Activated CD4-positive, alpha-beta T cell treated with anti-CD3 and anti-CD28 coated beads, Interleukin-2, amount 50 U/mL, for 4 hours (primary cell): ENCODE results near the gene IDUA.
A peak's percentile ranks its signal among the peaks of the same experiment; 100 is the strongest.

Source experiments
- DNase-seq, 2 experiments: peaks; one replicate each; pipeline ENCODE4 v3.0.0-alpha.2; 2020

IDUA gene

GRCh38 chr4:1002631-1003251, 15.9 kb downstream of the IDUA start:
- DNase-seq, result no peak

- DNase-seq, result no peak
These were observed 16.6 kb downstream of the IDUA start for GRCh38 chr4:1003271-1004070.

DNA sequence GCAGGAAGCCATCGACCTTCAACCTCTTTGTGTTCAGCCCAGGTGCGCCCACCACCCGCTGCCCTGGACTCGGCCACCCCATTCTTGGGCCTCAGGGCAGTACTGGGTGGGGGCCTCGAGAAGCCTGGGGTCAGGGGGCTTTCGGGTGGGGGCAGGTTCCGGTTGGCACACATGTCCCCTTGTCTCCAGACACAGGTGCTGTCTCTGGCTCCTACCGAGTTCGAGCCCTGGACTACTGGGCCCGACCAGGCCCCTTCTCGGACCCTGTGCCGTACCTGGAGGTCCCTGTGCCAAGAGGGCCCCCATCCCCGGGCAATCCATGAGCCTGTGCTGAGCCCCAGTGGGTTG, 17.2 kb downstream of the IDUA start:
- no peak for DNase-seq

DNA sequence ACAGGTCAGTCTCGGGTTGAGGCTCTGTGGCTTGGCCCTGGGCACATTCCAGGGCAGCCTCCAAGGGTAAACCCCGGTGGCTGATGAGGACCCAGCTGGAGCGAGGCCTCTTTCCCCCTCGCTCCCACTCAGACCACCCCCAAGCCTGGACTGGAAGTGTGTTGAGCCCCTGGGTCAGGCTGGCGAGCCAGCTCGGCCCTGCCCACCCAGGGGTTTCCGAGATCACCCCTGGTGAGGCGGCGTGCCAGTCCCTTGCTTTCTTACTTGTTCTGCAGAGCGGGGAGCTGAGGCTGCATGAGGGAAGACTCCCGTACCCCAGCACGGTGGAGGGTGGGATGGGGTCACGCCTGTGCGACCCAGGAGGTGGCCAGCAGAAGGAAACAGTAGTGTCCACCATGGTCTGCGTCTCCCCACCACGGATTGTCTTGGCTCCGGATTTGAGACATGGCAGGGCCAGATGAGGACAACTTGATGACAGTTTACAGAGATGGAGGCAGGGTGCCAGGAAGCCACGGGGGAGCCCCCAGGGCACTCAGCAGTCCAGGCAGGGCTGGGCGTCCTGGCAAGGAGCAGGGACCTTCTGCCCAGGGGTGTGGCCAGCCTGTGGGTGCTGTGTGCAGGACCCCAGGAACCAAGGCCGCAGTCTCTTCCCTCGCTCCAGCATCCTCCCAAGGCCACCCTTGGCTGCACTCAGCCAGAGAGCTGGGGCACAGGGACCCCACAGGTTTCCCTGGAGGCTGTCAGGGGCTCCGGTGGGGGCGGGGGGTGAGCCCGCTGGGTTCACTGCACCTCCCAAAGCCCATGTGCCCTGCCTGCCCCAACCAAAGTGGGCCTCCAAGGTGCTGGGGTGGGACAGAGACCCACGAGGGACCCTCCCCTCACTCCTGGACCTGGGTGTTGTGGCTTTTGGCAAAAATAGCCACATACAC, 18.0 kb downstream of the IDUA start:
- no peak for DNase-seq

- no peak for DNase-seq
These were observed 20.0 kb downstream of the IDUA start for GRCh38 chr4:1006856-1007255.

DNA sequence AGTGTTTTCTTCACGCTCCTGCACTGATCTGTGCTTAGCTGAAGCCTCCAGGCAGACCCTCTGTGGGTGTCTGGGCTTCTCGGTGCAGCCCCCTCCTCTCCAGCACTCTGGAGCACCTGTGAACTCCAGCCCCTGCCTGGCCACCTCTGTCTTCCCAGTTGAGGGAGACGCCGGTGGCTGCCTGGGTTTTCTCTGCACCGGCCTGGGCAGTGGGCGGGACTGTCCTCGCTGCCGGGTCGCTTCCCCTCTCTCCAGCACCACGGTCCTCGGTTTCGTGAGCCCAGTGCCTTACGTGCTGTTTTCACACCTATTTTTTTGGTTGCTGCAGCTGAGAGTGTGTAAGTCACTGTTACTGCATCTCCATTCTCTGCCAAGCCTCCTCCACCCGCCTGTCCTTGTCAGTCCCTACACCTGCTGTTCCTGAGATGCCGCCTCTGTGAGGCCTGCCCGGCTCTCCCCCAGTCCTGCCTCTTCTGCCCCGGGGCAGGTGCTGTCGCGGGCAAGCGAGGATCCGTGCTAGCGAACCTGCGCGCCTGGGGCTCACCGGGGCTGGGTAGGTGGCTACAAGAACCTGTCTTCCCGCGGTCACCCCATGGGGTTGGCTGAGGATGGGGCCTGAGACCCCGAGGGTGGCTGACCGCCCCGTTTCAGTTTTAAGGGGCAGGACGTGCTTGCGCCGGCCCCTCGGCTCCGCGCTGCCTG, 22.1 kb downstream of the IDUA start:
- peak; percentile 26 to 32 for DNase-seq

GRCh38 chr4:1009542-1010394, 22.9 kb downstream of the IDUA start:
- DNase-seq, result peak; percentile 55 to 63

DNA sequence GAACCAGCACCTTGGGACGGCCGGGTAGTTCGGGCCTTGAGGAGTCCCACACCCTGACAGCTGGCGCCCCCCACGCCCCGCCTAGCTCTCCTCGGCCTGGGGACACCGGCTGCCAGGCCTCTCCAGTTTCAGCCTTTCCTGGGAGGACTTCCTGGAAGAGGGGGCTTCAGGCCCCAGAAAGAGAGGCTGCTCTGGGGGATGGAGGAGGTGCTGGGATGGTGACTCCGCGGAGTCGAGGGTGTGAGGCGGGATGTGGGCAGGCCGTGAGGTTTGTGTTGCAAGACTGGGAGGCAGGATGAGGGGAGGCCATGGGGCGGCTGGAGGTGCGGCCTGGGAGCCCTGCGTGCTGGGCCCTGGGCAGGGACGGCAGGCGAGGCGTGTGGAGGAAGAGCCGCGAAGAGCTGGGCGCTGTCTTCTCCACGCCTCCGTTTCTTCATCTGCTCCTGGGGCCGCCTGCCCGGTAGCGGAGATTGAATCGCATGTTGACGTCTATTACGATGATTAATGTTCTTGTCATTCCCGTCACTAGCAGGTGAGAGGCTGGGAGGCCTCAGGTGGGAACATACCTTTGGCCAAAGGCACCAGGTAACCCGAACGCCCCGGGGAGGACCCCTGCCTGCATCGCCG, 23.7 kb downstream of the IDUA start:
- peak; percentile 45 to 54 for DNase-seq

- peak; percentile 92 for DNase-seq
These were observed 24.3 kb downstream of the IDUA start, which contains the start of gene FGFRL1 for GRCh38 chr4:1011022-1011665. Gene FGFRL1 (plus strand): TSS chr4:1011626. CDS start chr4:1012486, 860 bp downstream.

- no peak for DNase-seq
These were observed 24.8 kb downstream of the IDUA start for GRCh38 chr4:1011666-1012033.

DNA sequence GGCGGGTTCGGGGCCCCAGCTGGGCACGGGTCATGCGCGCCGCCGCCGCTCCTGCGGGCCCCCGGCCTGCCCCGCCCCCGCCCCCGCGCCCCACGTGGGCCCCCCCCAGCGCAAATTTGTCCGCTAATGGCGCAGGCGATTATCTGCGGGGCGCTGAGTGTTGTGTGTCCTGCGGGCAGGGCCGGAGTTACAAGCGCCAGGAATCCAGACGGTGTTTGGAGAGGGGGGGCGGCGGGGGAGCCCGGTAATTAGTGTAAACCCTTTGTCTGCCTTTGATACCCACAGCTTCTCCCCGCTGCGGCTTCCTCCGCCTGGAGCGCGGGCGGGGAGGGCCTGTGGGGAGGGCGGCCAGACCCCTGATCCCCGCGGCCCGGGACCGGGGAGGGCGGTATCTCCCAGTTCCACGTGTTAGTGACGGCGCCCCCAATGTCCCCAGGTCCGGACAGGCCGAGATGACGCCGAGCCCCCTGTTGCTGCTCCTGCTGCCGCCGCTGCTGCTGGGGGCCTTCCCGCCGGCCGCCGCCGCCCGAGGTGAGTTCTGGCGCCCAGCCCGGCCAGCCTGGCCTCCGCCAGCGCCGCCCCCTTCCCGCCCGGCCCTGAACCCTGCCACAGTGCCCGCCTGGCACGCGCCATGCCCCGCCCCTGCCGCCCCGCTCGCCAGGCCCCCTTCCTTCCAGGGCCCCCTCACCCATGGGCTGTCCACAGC, 25.3 kb downstream of the IDUA start:
- peak; percentile 24 to 36 for DNase-seq

GRCh38 chr4:1013225-1014073, 26.6 kb downstream of the IDUA start:
- DNase-seq, result no peak

DNA sequence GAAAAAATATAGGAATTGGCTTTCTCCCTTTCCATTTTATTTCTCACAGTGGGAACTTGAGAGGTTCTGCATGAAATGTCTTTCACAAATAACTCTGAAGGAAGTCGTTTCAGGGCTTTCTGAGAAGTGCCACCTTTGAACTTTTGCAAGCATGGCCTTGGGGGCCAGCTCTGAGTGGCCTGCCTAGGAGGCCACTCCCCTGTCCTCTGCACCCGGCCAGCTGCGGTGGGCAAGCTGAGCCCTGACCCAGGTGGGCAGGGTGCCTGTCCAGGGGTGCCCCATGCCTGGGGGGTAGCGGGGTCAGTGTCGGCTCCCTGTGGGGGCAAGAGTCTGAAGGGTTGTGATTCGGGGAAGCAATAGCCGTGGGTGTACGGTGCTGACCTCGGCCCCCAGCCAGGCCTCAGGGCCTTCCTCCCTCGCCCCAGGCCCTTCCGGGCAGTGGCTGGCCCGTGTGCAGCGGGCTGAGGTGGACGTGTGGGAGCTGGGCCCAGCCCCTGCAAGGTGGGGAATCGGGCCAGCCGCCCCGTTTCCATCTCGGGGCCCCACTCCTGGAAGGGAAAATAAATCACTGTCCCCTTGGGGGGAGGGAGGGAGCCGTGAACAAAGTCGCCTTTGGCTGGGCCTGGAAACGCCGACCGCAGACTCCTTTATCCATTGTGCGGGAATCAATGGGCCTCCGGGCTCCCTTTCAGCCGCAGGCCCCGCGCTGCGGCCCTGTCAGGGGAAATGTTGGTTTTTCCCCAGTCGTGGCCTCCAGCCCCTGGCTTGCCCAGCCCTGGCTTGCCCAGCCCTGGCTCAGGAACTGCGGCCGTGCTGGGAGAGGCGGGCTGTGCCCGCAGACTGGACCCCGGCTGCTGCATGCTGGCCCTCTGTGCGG, 27.7 kb downstream of the IDUA start:
- DNase-seq, result no peak

DNA sequence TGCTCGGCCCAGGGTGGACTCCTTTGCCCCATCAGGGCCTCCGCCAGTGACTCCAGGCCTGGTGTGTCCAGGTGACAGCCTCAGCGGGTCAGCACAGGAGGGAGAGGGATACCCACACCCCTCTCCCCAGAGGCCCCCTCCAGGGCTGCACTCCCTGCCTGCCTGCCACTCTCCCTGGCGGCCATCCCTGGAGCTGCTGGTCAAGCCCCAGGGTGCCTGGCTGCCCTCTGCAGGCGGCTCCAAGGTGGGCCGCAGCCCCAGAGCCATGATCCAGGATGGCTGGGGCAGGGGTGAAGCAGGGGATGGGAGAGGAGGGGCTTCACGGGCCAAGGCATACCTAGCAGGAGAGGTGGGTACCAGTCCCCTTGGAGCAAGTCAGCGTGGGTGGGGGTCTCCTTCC, 28.3 kb downstream of the IDUA start:
- DNase-seq, result no peak

GRCh38 chr4:1015746-1016145, 28.9 kb downstream of the IDUA start:
- DNase-seq, result no peak

GRCh38 chr4:1017211-1017610, 30.4 kb downstream of the IDUA start:
- DNase-seq, result no peak

DNA sequence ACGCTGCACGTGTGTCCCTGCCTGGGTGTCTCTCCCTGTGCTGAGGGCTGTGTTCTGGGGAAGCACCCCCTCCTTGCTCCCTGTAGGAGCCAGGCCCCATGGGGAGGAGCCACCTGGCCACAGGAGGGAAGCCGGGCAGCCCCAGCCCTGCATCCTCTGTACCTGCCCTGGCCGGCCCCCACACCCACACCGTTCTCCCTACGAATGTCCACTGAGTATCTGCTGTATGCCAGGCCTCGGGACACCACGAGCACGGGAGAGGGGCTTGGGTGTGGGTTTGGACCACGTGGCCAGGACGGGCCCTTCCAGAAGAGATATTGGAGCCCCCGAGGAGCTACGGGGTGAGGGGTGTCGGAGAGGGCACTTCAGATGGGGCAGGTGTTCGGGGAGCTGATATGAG, 30.9 kb downstream of the IDUA start:
- DNase-seq, result no peak
